Activated CD4-positive, alpha-beta memory T cell treated with anti-CD3 and anti-CD28 coated beads, Interleukin-2, amount 10 ng/mL, durations not matched to agents 7 days and 5 days (primary cell): ENCODE data around the gene HSD17B8. TPM values are rescaled to one million over a fixed set of nuclear protein-coding genes. Genes with fewer than 3 reads are reported as not detected.

ENCODE experiments used
- CTCF ChIA-PET: fragments of 350-600 bp; sonication (Branson Sonifier 250); formaldehyde crosslinking; loops from one replicate; lab custom pipeline; 2021; ENCODE audit warnings: antibody characterized with exemption, inconsistent platforms; lab: Charles Lee
- POLR2A ChIA-PET: fragments of 350-600 bp; sonication (Branson Sonifier 250); formaldehyde crosslinking; loops from one replicate; lab custom pipeline; 2021; ENCODE audit warnings: antibody characterized with exemption; lab: Charles Lee
- DNase-seq: peaks from one replicate; pipeline ENCODE4 v3.0.0-alpha.2; 2020
- H3K27ac Mint-ChIP-seq: one replicate; pipeline ENCODE4 v1.8.0; 2021; ENCODE audit warnings: mild to moderate bottlenecking, mixed read lengths
- H3K27me3 Mint-ChIP-seq: one replicate; pipeline ENCODE4 v1.8.0; 2021; ENCODE audit warnings: mixed read lengths
- H3K36me3 Mint-ChIP-seq: one replicate; pipeline ENCODE4 v1.8.0; 2021; ENCODE audit warnings: low read depth, mixed read lengths
- H3K4me1 Mint-ChIP-seq: one replicate; pipeline ENCODE4 v1.8.0; 2021; ENCODE audit warnings: mixed read lengths
- H3K4me3 Mint-ChIP-seq: one replicate; pipeline ENCODE4 v1.8.0; 2021; ENCODE audit warnings: mild to moderate bottlenecking, mixed read lengths
- H3K9me3 Mint-ChIP-seq: one replicate; pipeline ENCODE4 v1.8.0; 2021; ENCODE audit warnings: mixed read lengths
- total RNA-seq, 2 experiments: library from RNA; stranded (reverse); gene quantifications; one replicate each; pipeline ENCODE4 v1.2.3, GENCODE V29; 2021

The HSD17B8 gene
- total RNA-seq, 2 experiments from 2014 or later = 11.4 to 13.0 TPM

DNA sequence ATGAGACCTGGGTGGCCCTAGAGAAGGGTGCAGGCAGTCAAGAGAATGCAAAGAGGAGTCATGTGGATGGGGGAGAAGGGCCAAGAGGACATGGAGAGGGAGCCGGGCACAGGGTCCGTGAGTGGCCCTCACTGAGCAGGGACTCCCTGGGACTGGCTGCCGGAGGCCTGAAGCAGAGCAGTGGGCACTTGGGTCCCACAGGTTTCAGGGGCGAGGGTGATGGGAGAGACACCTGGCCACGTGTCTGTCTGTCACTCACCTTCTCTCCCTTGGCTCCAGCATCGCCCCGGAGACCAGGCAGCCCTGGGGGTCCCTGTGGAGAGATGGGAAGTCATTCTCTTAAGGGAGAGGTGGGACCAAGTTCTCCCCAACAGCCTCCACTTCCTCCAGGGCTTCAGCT lies 37.6 kb upstream of the HSD17B8 start:
- Mint-ChIP-seq H3K4me3 (no peak overlapping the region), H3K27me3 (peaks cover 5% of the 10 kb centered on the region), H3K9me3 (no peaks in the 10 kb centered on the region), H3K27ac (no peak overlapping the region), H3K36me3 (no peaks in the 10 kb centered on the region), H3K4me1 (peaks cover 3% of the 10 kb centered on the region)
- ChIA-PET CTCF (no interaction called here), POLR2A (no interaction called here)
- DNase-seq = no peak

DNA sequence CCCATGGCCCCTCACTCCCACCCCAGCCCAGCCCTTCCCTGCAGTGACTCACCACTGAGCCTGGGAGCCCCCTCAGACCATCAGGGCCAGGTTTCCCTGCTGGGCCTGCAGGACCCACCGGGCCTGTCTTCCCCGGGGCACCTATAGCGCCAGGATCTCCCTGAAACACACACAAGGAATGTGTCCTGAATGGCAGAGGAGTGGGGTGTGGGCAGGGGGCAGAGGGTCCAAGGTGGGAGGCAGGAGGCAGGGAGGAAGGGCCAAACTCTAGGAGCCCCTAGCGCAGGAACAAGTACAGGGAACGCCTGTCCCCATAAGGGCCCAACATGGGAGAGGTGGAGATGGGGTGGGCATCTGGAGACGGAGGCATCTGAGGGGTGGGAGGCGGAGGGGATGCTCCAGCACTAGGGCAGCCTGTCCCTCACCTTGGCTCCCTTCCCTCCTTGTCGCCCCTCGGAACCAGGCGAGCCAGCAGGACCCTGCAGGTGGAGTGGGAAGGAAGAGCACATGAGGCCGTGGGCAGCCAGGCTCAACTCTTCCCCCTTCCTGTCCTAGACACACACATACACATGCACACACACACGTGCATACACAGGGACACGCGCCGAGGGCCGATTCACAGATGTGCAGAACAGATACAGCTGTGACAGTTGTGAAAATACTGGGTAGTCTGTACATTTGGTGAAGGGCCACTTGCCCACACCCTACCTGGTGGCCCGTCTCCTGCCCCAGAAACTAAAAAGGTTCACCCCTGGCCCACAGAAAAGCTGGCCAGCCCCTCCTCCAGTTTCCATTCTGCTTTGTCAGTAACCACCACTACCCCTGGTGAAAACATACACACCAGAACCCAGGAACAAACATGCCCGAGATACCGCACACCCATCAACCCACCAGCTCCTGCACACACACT lies 36.8 kb upstream of the HSD17B8 start:
- ChIA-PET CTCF (no interaction called here), POLR2A (interaction anchor here (0.7 kb wide), 1 partner anchor 92 kb away, joined by 3 read pairs; the partner anchor contains the start of gene HLA-DPB1)
- no peak for DNase-seq
- H3K27me3 Mint-ChIP-seq = peaks cover 3% of the 10 kb centered on the region
- H3K9me3 Mint-ChIP-seq = no peaks in the 10 kb centered on the region
- H3K27ac Mint-ChIP-seq = no peak overlapping the region
- no peak overlapping the region for H3K4me3 Mint-ChIP-seq
- no peaks in the 10 kb centered on the region for H3K36me3 Mint-ChIP-seq
- H3K4me1 Mint-ChIP-seq = no peaks in the 10 kb centered on the region

DNA sequence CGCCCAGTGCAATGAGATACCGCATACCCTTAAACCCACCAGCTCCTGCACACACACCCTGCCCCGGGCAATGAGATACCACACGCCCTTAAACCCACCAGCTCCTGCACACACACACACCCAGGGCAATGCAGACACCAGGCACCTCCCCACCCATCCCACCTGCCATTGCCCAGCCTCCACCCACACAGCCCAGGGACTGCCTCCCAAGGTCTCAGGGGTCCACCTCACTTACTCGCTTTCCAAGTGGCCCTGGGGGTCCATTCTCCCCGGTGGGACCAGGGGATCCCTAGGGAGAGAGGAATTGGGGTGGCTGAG lies 36.2 kb upstream of the HSD17B8 start:
- Mint-ChIP-seq H3K4me1 (no peaks in the 10 kb centered on the region), H3K36me3 (no peaks in the 10 kb centered on the region), H3K27ac (no peak overlapping the region), H3K9me3 (no peaks in the 10 kb centered on the region), H3K27me3 (peaks cover 3% of the 10 kb centered on the region), H3K4me3 (no peak overlapping the region)
- DNase-seq = no peak
- ChIA-PET CTCF (no interaction called here), POLR2A (interaction anchor here (0.7 kb wide), 1 partner anchor 93 kb away, joined by 3 read pairs; the partner anchor contains the start of gene HLA-DPB1)

DNA sequence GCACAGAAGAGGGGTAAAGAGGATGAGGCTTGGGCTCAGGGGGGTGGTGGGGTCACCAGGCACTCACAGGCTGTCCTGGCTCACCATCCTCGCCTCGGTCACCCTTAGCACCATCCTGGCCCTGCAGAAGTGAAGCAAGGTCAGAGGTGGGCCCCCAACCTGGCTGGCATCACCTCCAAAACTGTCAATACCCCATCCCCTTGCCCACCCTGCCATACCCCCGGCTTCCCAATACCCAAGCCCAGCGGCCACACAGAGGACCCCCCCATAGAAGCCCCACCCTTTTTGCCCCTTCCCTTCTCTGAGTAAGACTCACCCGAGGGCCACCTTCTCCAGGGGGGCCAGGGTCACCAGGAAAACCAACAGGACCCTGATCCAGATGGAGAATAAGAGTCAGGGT lies 35.8 kb upstream of the HSD17B8 start:
- ChIA-PET POLR2A (interaction anchor here (0.7 kb wide), 1 partner anchor 93 kb away, joined by 3 read pairs; the partner anchor contains the start of gene HLA-DPB1), CTCF (no interaction called here)
- H3K36me3 Mint-ChIP-seq = no peaks in the 10 kb centered on the region
- DNase-seq = no peak
- peaks cover 3% of the 10 kb centered on the region for H3K27me3 Mint-ChIP-seq
- no peak overlapping the region for H3K4me3 Mint-ChIP-seq
- H3K27ac Mint-ChIP-seq = no peak overlapping the region
- H3K4me1 Mint-ChIP-seq = no peaks in the 10 kb centered on the region
- H3K9me3 Mint-ChIP-seq = no peaks in the 10 kb centered on the region

DNA sequence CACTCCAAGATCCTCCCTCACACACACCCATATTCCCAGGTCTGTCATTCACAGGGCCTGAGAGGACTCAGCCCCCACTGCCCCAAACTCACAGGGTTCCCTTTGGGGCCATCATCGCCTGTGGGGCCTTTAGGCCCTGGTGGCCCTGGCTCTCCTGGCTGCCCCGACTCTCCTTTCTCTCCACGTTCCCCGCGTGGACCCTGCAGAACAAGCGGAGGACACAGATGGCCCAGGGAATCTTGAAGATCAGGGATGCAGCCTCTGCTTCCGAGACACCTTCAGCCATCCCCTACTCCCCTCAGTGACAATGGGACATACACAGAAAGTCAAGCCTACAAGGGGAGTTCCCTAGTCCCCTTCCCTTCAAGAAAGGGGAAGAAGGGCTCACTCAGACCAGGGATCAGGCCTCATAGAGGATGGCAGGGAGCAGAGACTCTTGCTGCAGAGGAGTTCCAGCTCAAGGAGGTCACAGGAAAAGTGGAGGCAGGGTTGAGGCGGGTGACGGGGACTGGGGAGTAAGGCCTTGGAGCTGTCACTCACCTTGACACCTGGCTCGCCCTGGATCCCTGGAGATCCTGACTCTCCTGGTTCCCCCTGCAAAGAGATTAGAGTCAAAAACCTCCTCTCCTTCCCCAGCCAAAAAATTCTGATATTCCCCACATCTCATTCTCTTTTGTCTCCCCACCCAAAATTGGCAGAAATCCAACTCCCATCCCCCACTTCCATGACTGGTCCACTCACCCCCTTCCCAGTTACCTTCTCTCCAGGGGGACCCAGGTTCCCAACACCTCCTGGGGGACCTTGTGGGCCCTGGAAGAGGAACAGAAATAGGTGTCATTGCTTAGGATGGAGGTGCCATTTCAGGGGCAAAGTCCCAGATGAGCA lies 34.9 kb upstream of the HSD17B8 start:
- Mint-ChIP-seq H3K27me3 (no peaks in the 10 kb centered on the region), H3K9me3 (no peaks in the 10 kb centered on the region), H3K36me3 (no peaks in the 10 kb centered on the region), H3K4me1 (no peaks in the 10 kb centered on the region), H3K4me3 (no peak overlapping the region), H3K27ac (no peak overlapping the region)
- POLR2A ChIA-PET = no interaction called here
- CTCF ChIA-PET = no interaction called here
- DNase-seq = no peak

DNA sequence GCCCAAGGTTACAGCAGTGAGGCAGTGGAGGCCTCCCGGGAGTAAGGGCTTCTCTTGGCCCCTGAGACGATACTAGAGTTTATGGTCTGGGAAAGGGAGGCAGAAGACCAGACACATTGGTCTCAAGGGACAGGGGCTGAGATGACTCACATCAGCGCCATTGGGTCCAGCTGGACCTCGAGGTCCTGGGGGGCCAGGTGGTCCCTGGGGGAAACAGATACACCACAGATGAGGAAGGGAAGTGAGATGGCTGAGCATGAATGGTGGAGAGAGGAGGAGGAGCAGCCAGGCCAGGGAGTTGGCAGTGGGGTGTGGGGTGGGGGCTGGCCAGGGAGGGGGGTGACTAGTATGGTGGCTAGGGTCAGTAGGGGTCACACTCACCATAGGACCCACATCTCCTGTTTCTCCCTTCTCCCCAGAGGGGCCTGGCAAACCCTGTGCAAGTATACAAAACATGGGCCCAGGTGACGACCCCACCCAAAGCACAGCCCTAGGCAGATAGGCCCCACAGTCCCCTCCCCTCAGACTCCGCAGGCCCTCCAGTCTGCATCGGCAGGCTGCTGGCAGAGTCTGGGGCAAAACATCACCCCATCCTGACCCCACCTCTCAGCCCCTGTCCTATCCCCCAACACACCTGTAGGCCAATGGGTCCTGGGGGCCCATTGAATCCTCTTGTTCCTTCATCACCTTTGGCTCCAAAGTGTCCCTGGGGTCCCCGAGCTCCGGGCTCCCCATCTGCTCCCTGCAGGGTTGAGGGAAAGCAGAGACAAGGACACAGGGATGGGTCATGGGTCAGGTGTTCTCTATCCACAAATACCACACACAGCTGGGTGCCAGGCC lies 34.1 kb upstream of the HSD17B8 start:
- H3K9me3 Mint-ChIP-seq = no peaks in the 10 kb centered on the region
- no peak for DNase-seq
- ChIA-PET POLR2A (no interaction called here), CTCF (no interaction called here)
- peaks cover 2% of the 10 kb centered on the region for H3K27me3 Mint-ChIP-seq
- H3K4me1 Mint-ChIP-seq = no peaks in the 10 kb centered on the region
- no peak overlapping the region for H3K4me3 Mint-ChIP-seq
- no peak overlapping the region for H3K27ac Mint-ChIP-seq
- H3K36me3 Mint-ChIP-seq = no peaks in the 10 kb centered on the region

DNA sequence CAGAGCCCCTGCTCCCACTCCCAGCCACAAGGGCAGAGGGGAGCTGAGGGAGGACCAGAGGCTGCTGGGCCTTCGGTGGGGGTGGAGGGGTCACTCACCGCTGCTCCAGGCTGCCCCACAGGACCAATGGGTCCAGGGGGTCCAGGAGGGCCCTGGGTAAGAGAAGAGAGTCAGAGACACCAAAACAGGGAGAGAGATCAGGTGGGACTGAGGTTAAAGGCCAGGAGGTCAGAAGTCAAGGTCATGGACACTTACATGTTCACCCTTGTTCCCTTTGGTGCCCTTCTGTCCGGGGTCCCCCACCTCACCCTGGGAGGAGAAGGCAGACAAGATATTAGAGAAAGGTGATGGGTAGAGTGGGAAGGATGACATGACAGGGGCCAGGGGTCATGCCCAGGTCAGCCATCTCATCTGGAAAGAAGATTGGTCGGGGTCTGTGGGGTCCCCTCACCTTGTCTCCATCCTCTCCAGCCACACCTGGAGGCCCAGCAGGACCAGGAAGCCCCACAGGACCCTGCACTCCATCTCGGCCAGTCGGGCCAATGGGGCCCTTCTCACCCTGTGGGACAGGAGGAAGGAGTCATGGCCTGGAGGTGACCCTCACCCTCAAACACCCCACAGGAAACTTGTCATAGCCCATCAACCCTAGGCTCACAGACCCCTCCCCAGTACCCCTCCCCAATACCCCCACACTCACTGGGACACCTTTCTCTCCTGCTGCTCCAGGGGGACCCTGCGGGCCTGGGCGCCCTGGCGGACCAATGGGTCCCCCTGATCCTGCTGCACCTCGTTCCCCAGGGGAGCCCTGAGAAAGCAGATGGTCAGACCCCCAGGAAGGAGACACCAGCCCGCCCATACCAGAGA lies 33.2 kb upstream of the HSD17B8 start:
- Mint-ChIP-seq H3K27me3 (peaks cover 2% of the 10 kb centered on the region), H3K4me3 (no peak overlapping the region), H3K36me3 (no peaks in the 10 kb centered on the region), H3K27ac (no peak overlapping the region), H3K4me1 (no peaks in the 10 kb centered on the region), H3K9me3 (no peaks in the 10 kb centered on the region)
- no peak for DNase-seq
- ChIA-PET CTCF (interaction anchor here (1.0 kb wide), 1 partner anchor 12 kb away, joined by 3 read pairs; no protein-coding TSS in a partner anchor), POLR2A (no interaction called here)

DNA sequence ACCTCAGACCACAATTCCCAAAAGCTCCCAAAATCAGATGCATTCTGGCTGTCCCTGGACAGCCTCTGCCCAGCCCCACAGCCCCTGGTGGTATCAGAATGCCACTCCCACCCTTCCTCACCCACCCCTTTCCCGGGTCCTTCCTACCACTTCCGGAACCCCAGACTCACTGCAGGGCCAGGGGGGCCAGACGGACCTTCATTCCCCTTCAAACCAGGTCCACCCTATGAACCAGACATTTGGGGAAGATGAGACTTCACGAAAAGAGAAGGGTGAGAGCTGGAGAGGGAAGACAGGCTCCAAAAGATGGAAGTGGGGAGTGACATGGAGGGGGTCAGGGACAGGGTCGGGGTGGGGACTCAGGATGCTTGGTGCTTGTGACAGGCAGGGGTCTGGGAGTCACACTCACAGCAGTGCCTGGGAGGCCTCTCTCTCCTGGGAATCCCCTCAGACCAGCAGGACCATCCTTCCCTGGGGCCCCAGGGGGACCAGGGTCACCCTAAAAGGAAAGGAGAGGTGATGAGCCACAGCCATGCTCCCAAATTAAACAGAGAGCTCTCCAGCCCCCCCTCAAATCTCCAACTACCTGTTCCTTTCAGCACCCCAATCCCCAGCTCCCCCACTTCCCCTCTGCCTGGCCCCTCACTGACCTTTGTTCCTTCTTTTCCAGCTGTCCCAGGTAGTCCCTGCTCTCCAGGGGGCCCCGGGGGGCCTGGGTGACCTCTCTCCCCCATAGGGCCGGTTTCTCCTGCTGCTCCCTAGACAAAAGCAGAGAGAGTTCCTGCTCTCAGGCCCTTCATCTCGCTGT lies 32.4 kb upstream of the HSD17B8 start:
- Mint-ChIP-seq H3K27ac (no peak overlapping the region), H3K36me3 (no peaks in the 10 kb centered on the region), H3K9me3 (no peaks in the 10 kb centered on the region), H3K4me3 (no peak overlapping the region), H3K27me3 (peaks cover 2% of the 10 kb centered on the region), H3K4me1 (no peaks in the 10 kb centered on the region)
- ChIA-PET CTCF (interaction anchor here (1.0 to 1.8 kb wide), 2 partner anchors 13 to 76 kb away, joined by 3 to 5 read pairs; no protein-coding TSS in a partner anchor), POLR2A (interaction anchor here (2.3 kb wide), 1 partner anchor 77 kb away, joined by 9 read pairs; no protein-coding TSS in a partner anchor)
- DNase-seq = no peak

DNA sequence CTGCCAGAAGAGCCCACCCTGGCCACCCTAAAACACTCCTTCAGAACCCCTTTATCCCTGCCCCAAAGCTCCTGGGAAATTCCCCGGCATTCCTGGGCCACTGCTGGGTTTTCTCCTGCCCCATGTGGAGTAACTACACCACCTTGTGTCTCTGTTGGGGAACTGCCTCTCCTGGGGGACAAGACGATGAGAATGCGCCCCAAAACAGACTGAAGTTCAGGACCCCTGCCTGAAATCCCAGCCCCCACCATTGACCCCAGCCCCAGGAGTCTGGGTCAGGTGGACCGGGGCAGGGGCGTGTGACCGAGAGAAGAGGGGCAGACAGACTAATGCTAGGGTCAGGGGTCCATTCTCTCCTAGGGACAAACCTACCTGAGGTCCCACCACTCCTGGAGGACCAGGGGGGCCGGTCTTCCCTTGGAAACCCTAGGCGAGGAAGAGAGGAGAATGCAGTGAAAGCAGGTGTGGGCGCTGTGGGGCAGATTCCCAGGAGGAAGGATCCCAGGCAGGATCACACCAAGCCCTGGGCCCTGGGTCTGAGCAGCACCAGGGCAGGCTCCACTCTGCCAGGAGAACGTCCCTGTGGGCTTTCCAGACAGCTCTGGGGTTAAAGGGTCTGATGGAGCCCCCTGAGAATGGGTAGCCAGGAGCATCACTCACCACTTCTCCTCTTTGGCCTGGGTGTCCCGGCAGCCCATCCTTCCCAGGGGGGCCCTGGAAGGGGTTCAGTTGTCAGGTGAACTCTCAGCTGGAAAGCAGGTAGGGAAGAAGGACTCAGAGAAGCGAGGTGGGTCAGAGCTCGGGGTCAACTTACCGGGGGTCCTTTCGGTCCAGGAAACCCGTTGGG lies 31.5 kb upstream of the HSD17B8 start:
- Mint-ChIP-seq H3K27ac (no peak overlapping the region), H3K9me3 (no peaks in the 10 kb centered on the region), H3K27me3 (peaks cover 2% of the 10 kb centered on the region), H3K36me3 (no peaks in the 10 kb centered on the region), H3K4me3 (no peak overlapping the region), H3K4me1 (no peaks in the 10 kb centered on the region)
- CTCF ChIA-PET = interaction anchor here (0.6 to 1.8 kb wide), 2 partner anchors 11 to 75 kb away, joined by 3 to 5 read pairs; no protein-coding TSS in a partner anchor
- no peak for DNase-seq
- POLR2A ChIA-PET = interaction anchor here (2.3 kb wide), 1 partner anchor 76 kb away, joined by 9 read pairs; no protein-coding TSS in a partner anchor

DNA sequence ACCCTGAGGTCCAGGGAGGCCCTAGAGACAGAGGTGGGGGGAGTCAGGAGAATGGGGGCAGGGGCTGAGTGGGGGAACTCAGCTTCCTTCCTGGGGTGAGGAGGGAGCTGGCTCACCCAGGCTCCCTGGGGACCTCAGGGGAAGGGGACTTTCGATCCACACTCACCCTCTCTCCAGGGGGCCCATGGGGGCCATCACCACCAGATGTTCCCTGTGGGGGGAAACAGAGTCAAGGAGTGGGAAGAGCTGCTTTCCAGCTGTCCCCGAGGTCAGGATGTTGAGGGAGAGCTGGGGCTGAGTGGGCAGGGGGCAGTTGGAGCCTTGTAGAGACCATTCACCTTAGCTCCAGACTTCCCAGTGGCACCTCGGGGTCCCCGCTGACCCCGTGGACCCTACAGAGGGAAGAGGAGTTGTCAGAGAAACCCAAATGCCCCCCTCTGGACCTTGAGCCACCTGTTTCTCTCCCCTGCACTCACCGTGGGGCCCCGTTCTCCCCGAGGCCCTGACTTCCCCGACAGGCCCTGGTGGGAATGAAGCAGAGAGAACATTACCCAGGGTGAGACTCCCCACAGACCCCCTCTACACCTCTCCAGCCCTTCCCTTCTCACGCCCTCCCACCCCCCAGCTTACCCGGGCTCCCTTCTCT lies 30.8 kb upstream of the HSD17B8 start:
- Mint-ChIP-seq H3K4me1 (no peaks in the 10 kb centered on the region), H3K4me3 (no peak overlapping the region), H3K27me3 (peaks cover 2% of the 10 kb centered on the region), H3K36me3 (no peaks in the 10 kb centered on the region), H3K9me3 (no peaks in the 10 kb centered on the region), H3K27ac (no peak overlapping the region)
- POLR2A ChIA-PET = interaction anchor here (2.3 kb wide), 1 partner anchor 75 kb away, joined by 9 read pairs; no protein-coding TSS in a partner anchor
- CTCF ChIA-PET = interaction anchor here (0.6 to 1.8 kb wide), 2 partner anchors 12 to 75 kb away, joined by 3 to 5 read pairs; no protein-coding TSS in a partner anchor
- no peak for DNase-seq
